Fibroblast of villous mesenchyme (primary cell): ENCODE measurements around the gene ARVCF. TPM values are rescaled to one million over a fixed set of nuclear protein-coding genes. Genes with fewer than 3 reads are reported as not detected.

Experiments used
- DNase-seq: peaks from one replicate; pipeline ENCODE4 v3.0.0-alpha.2; 2010; ENCODE audit warnings: low read depth
- H3K4me3 ChIP-seq: 2 replicates; pipeline ENCODE4 v1.5.1; 2011; ENCODE audit warnings: low read depth, mild to moderate bottlenecking, low read length
- CTCF ChIP-seq: IDR thresholded peaks from 2 replicates; pipeline ENCODE4 v1.5.1; 2012; ENCODE audit warnings: low read depth, mild to moderate bottlenecking, low read length; ENCODE audit not compliant: insufficient read depth
- total RNA-seq: library from RNA; depleted of rRNA; stranded (reverse); fragments of >200 nt; gene quantifications from 2 replicates; pipeline ENCODE4 v1.2.3, GENCODE V29; 2012

Gene ARVCF
- total RNA-seq, 1 donor, result 6.0 TPM

DNA sequence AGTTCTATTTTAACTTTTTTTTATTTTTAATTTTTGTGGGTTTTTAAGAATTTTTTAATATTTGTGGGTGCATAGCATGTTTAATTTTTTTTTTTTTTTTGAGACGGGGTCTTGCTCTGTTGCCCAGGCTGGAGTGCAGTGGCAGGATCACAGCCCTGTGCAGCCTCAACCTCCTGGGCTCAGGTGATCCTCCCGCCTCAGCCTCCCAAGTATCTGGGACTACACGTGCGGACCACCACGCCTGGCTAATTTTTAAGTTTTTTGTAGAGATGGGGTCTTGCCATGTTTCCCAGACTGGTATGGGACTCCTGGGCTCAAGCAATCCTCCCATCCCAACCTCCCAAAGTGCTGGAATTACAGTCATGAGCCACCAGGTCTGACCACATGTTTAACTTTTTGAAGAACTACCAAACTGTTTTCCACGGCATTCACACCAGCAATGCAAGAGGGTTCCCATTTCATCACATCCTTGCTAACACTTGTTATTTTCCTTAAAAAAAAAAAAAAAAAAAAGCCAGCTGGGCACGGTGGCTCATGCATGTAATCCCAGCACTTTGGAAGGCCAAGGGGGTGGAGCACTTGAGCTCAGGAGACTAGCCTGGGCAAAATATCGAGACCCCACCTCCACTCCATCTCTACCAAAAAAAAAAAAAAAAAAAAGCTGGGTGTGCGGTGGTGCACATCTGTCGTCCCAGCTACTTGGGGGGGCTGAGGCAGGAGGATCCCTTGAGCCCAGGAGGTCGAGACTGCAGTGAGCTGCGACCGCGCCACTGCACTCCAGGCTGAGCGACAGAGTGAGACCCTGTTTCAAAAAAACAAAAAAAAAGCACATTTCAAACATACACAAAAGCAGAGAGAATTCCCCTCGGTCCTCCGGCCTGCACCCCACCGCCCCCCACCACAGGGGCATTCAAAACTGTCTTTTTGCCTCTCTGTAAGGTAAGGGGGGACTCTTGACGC is 58.3 kb downstream of the ARVCF start:
- no peak for TF ChIP-seq CTCF
- peak overlapping the region; percentile 48 for H3K4me3 ChIP-seq
- DNase-seq, result peak; percentile 86

GRCh38 chr22:19957445-19957844 is 59.2 kb downstream of the ARVCF start:
- H3K4me3 ChIP-seq, result no peak overlapping the region
- TF ChIP-seq CTCF, result no peak
- no peak for DNase-seq

DNA sequence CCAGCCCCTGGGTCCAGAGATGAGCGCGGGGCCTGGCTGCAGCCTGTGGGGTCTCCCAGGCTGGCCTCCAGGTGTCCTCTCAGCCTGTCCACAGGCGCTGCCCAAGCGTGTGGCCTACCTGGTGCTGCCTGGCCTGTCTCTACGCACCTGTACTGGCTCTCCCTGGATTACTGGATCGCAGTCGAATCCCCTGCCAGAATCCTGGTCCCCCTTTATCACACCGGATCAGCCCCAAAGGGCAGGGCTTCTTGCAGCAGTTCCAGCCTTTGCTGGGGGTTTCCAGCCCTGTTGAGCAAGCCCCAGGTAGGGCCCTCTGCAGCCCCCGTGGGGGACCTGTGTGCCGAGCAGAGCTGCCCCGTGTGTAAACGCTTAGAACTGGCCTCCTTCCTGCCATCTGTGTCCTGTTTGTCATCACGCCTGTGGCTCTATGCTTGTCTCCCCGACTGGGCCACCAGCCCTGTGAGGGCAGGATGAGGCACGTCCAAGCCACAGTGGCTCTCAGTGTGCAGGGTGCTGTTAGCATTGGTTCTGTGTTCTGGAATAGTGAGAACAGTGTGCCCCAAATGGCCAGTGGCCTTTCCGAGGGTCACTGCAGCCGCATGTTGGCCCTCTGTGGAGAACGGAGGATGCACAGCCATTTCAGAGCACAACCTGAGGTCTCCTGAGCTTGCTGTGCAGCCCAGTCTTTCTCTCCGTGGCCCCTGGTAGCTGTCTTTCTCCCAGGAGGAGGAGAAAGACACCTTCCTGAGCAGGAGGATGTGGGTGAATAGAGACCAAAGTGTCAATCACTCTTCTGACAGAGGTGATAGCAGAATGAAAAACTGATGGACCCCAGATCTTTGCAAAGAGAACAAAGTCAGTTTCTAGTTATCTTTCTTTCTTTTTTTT is 61.1 kb downstream of the ARVCF start:
- no peak for DNase-seq
- no peak for TF ChIP-seq CTCF
- no peak overlapping the region for H3K4me3 ChIP-seq

- no peak for TF ChIP-seq CTCF
These were observed 65.3 kb downstream of the ARVCF start for GRCh38 chr22:19951346-19951745.

GRCh38 chr22:19948057-19948760 is 68.4 kb downstream of the ARVCF start:
- TF ChIP-seq CTCF, result no peak
- DNase-seq, result no peak
- no peak overlapping the region for H3K4me3 ChIP-seq

More at GRCh38 chr22:19951346-19951745, 65.3 kb downstream of the ARVCF start:
- no peak overlapping the region for H3K4me3 ChIP-seq
- no peak for DNase-seq
